CD4-positive, alpha-beta T cell treated with Interleukin-4 for 1 hour (primary cell): ENCODE measurements around the gene MFSD1.
"Not testable (repeated sequence)": the region's sequence is repeated elsewhere in the genome, so short reads cannot be mapped to it uniquely, and the experiment has no call there.

ENCODE experiments used
- DNase-seq, 2 donors: peaks; one replicate each; pipeline ENCODE4 v3.0.0-alpha.2; 2020 to 2022

The MFSD1 gene

GRCh38 chr3:158776531-158776930, 25.3 kb upstream of the MFSD1 start:
- no peak for DNase-seq

GRCh38 chr3:158777161-158777873, 24.5 kb upstream of the MFSD1 start:
- no peak for DNase-seq

GRCh38 chr3:158780766-158781165, 21.1 kb upstream of the MFSD1 start:
- no peak for DNase-seq

- no peak for DNase-seq
Measured at GRCh38 chr3:158781191-158781590, 20.7 kb upstream of the MFSD1 start.

- DNase-seq, result no peak
Measured at GRCh38 chr3:158781849-158782248, 20.0 kb upstream of the MFSD1 start.

GRCh38 chr3:158782283-158782989, 19.4 kb upstream of the MFSD1 start:
- DNase-seq, result no peak

- DNase-seq, result no peak
Measured at GRCh38 chr3:158783051-158783450, 18.8 kb upstream of the MFSD1 start.

- DNase-seq, result no peak
Measured at GRCh38 chr3:158785972-158786371, 15.9 kb upstream of the MFSD1 start.

GRCh38 chr3:158788446-158788845, 13.4 kb upstream of the MFSD1 start:
- DNase-seq, result no peak

- no peak for DNase-seq
Measured at GRCh38 chr3:158789592-158789991, 12.3 kb upstream of the MFSD1 start.

GRCh38 chr3:158790901-158791589, 10.8 kb upstream of the MFSD1 start:
- DNase-seq, result peak; percentile 50 to 69

GRCh38 chr3:158791590-158791920, 10.3 kb upstream of the MFSD1 start:
- not testable (repeated sequence) for DNase-seq

GRCh38 chr3:158792709-158793108, 9.1 kb upstream of the MFSD1 start:
- no peak for DNase-seq

- DNase-seq, result no peak
Measured at GRCh38 chr3:158794206-158794605, 7.6 kb upstream of the MFSD1 start.

GRCh38 chr3:158794936-158795518, 6.8 kb upstream of the MFSD1 start:
- DNase-seq, result peak in 1 of 2 donors; percentile 34

- no peak for DNase-seq
Measured at GRCh38 chr3:158801201-158801600, 653 bp upstream of the MFSD1 start.

- peak in 1 of 2 donors; percentile 42 for DNase-seq
Measured at GRCh38 chr3:158802409-158803268, 785 bp downstream of the MFSD1 start.

GRCh38 chr3:158804441-158804840, 2.6 kb downstream of the MFSD1 start:
- no peak for DNase-seq

GRCh38 chr3:158808697-158809096, 6.8 kb downstream of the MFSD1 start:
- DNase-seq, result no peak

GRCh38 chr3:158809642-158810041, 7.8 kb downstream of the MFSD1 start:
- no peak for DNase-seq

- no peak for DNase-seq
Measured at GRCh38 chr3:158810823-158811724, 9.2 kb downstream of the MFSD1 start.

- no peak for DNase-seq
Measured at GRCh38 chr3:158819282-158819681, 17.4 kb downstream of the MFSD1 start.
